ENCODE measurements around the gene HOXA10. TPM values are rescaled to one million over a fixed set of nuclear protein-coding genes. Genes with fewer than 3 reads are reported as not detected.

HOXA10 gene
- total and polyA plus RNA-seq, 11 donors = 0.06 to 0.36 (median 0.18) TPM; not detected in 8

GRCh38 chr7:27138985-27139333, 35.2 kb downstream of the HOXA10 start:
- Histone ChIP-seq H3K27me3 (peaks cover 46 to 100% (median 95%) of the 10 kb centered on the region in 9 donors), H3K4me1 (peaks cover 0 to 27% (median 6%) of the 10 kb centered on the region in 12 donors), H3K4me3 (no peak overlapping the region), H3K36me3 (no peaks in the 10 kb centered on the region), H3K27ac (peak overlapping the region in 1 of 12 donors; percentile 60), H3K9me3 (no peaks in the 10 kb centered on the region)
- 26 to 51% (median 36%) methylated on average over 11 of the region's 11 CpGs for WGBS, 4 donors
- no peak for DNase-seq
- intact Hi-C loops (cut with DNase I) = no loop called here
- TF ChIP-seq POLR2A (IDR thresholded peaks at IDR 0.05) = no peak
- no peak for TF ChIP-seq CTCF (IDR thresholded peaks at IDR 0.05)
- no peak for ATAC-seq

DNA sequence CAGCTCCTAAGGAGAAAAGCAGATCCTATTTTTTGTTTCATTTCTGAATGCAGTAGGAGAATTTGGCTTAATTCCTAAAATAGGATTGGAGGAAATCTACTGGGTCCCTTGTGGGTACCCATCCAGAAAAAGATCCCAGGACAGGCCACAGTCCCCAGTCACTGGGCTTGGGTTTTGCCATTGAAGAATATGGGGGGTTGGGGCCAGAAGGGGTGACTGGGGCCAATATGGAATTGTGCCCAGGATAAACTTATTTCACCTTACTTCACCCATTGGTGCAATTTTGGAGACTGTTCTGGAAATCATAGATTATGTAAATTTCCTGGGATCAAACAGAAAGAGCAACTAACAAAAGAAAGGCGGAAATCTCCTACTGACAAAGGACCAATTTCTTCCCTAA, 35.6 kb downstream of the HOXA10 start:
- ATAC-seq = no peak
- no peak for TF ChIP-seq CTCF (IDR thresholded peaks at IDR 0.05)
- TF ChIP-seq POLR2A (IDR thresholded peaks at IDR 0.05) = no peak
- Histone ChIP-seq H3K27me3 (peaks cover 41 to 100% (median 95%) of the 10 kb centered on the region in 9 donors), H3K4me1 (peaks cover 0 to 23% (median 6%) of the 10 kb centered on the region in 12 donors), H3K9me3 (no peaks in the 10 kb centered on the region), H3K27ac (peak overlapping the region in 1 of 12 donors; percentile 34), H3K36me3 (no peaks in the 10 kb centered on the region), H3K4me3 (no peak overlapping the region)
- WGBS, 4 donors = 34 to 73% (median 70%) methylated on average over 1 of the region's 1 CpG
- intact Hi-C loops (cut with DNase I) = no loop called here
- DNase-seq = no peak

DNA sequence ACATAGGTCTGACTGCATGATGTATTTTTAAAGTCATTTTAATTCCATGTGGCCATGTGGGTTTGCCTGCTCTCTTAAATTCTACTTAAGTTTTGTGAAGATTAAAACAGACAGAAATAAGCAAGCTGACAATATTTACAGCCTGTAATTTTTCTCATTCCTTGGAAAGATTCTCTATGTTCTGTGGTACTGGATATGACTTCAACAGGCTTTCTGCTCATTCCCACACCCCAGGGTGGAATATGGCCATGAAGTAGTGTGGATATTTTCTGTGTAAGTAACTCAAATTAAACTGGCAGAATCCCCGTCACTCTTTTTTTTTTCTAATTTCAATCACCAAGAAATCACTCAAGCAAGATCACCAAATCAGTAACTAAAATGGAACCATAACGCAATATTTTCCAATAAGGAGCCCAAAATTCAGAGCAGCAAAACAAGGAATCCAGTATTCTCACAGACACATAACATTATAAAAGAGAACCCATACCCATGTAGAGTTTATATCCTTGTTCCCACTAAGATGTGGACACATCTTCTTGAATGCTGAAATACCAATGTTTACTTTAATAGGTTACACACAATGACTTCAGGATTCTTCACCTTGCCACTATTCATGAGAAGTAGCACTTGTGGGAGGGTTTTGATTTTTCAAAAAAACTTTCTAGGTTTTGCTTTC, 36.3 kb downstream of the HOXA10 start:
- Histone ChIP-seq H3K27me3 (peaks cover 36 to 100% (median 95%) of the 10 kb centered on the region in 9 donors), H3K9me3 (no peaks in the 10 kb centered on the region), H3K36me3 (no peaks in the 10 kb centered on the region), H3K4me3 (no peak overlapping the region), H3K4me1 (peaks cover 0 to 16% (median 3%) of the 10 kb centered on the region in 12 donors), H3K27ac (peak overlapping the region in 1 of 12 donors; percentile 60)
- ATAC-seq (no peak), DNase-seq (no peak)
- no peak for TF ChIP-seq POLR2A (IDR thresholded peaks at IDR 0.05)
- 45 to 68% (median 55%) methylated on average over 2 of the region's 2 CpGs for WGBS, 4 donors
- intact Hi-C loops (cut with DNase I) = no loop called here

DNA sequence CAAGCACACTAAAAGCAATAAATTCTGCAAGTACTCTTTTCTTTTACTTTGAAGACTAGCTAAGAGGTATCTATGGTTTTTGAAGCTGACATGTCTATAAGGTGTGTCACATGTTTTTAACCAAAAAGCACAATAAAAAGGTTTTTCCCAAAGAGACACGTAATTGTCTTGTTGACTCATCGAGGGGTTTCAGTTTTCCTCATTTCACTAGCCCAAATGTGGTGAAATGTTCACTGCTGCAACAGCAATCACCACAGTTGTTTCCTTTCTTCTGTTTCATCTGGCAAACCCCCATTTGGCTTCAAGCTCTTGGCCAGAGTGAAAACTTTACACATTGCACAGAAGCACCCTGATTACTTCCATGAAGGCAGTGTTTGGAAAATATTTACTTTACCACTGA, 39.7 kb downstream of the HOXA10 start:
- TF ChIP-seq CTCF (IDR thresholded peaks at IDR 0.05) (no peak), POLR2A (IDR thresholded peaks at IDR 0.05) (no peak)
- no peak for ATAC-seq
- H3K27me3 ChIP-seq = peaks cover 17 to 97% (median 89%) of the 10 kb centered on the region in 9 donors

More for the DNA sequence above, 39.7 kb downstream of the HOXA10 start:
- H3K4me1 ChIP-seq = peaks cover 0 to 18% (median 0%) of the 10 kb centered on the region in 12 donors
- H3K27ac ChIP-seq = peak overlapping the region in 1 of 12 donors; percentile 61
- intact Hi-C loops (cut with DNase I) = loop anchor here in 4 of 10 donors (2.0 to 5.0 kb wide), 3 partner anchors 37 to 280 kb away; partner anchors contain the start of genes SKAP2 (in 2 of the 4) and HOXA1 (in 1 of the 4)
- H3K9me3 ChIP-seq = no peaks in the 10 kb centered on the region
- WGBS, 4 donors = 12 to 18% (median 13%) methylated on average over 2 of the region's 2 CpGs
- no peak overlapping the region for H3K4me3 ChIP-seq
- no peaks in the 10 kb centered on the region for H3K36me3 ChIP-seq
- DNase-seq = no peak

Data from heart left ventricle (tissue), 16 donors.